Stimulated activated CD8-positive, alpha-beta memory T cell treated with anti-CD3 and anti-CD28 coated beads, Interleukin-12 subunit alpha, Interleukin-12 subunit beta, amount 100 ng/mL, for 24 hours (primary cell): ENCODE results near the gene CAPRIN2.

ENCODE experiments used
- DNase-seq: peaks from one replicate; pipeline ENCODE4 v3.0.0-alpha.2; 2020; ENCODE audit errors: extremely low read depth

CAPRIN2 gene

DNA sequence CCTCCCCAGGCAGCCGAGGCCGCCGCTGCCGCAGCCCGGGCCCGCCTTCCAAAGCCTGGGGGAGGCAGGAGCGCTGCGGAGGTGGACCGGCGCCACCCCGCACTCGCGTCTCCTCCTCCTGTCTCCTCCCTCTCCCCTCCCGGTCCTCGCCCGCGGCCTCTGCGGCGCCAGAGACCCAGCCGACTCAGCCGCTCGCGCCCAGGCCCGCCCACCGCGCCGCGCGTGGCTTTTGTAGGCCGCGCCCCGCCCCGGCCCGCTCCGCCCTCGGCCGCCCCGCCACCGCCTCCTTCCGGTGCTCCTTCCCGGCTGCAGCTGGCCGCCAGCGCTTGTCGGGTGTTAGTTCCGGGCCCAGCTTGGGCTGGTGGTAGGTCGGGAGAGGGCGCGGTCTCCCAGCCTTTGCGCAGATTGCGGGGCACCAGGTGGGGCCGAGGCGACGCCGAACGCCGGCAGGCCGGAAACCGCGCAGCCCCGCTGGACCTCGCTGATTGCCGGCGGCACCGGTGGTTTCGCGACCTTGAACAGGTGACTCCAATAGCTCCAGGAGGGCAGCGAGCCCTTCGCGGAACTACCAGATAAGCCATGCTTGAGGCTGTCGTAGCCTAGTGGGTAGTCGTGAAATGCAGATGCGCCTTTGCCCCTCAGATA lies at the start of gene CAPRIN2:
Gene CAPRIN2 (minus strand): TSS at position 202 of the 645 bp plus-strand sequence. CDS start 1,431 bp downstream, outside the sequence.
- peak; percentile 85 for DNase-seq

GRCh38 chr12:30797689-30798088 lies 42.9 kb upstream of the CAPRIN2 start:
- DNase-seq: no peak

DNA sequence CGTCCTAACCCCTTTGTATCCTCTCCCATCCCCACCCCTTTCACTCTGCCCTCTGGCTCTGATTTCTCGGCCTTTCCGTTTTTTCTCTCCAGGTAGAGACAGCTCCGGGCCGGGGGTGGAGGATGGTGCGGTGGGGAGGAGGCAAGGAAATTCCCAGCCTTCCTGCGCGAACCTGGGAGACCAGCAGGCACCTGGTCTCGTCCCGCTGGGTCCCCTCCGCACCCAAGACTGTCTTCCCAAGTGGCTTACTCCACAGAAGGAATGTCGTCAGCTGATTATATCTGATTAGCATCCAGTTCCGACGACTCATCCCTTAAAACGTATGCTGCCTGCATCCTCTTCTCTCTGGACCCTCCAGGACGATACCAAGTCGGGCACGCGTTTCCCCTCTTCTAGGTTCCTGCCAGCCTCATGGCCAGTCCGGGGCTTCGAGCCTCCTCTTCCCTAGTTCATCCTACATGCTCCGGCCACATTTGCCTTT lies 42.2 kb upstream of the CAPRIN2 start:
- DNase-seq: no peak

- DNase-seq: no peak
These were observed 41.6 kb upstream of the CAPRIN2 start for GRCh38 chr12:30796313-30796780.

DNA sequence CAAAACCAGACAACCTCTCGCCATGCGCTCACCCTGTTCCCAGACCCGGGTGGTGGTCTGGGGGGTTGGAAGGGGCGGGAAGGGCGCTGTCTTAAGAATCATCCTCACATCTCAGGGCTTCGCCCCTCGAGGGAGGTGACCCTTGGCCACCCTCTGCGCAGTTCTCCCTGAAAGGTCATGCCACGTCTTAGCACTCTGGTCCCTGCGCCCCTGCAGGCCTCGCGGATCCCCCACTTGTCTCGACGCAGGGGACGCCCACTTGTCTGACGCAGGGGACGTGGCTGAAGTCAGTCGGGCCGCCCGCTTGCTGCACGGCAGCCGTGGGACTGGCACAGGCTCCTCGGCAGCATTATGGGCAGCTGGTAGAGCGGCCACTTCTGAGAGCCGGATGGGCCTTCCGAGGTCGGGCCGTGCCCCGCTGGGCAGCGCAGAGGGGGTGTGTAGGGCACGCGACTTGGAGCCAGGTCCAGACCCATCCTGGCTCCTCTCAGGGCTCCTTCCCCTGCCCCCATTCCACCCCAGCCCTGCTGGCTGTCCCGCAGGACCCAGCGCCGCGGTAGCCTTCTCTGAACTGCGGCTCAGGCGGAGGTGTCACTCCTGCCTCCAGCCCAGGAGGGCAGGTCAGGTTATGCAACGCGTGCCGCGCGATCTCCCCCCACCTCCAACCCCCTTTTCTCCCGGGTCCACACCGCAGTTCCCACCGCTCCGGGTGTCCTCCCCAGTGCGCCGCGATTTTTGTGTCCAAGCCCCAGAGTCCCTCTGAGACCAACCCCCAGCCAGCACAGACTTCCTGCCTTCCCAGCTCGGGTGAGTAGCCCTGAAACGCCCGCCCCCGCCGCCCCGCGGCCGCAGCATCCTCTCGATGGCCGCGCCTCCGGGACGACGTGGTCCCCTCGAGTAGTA lies 40.9 kb upstream of the CAPRIN2 start:
- peak; percentile 51 for DNase-seq

GRCh38 chr12:30794591-30795409 lies 40.0 kb upstream of the CAPRIN2 start:
- DNase-seq: no peak

GRCh38 chr12:30794020-30794419 lies 39.3 kb upstream of the CAPRIN2 start:
- no peak for DNase-seq

GRCh38 chr12:30792648-30793499 lies 38.1 kb upstream of the CAPRIN2 start:
- DNase-seq: no peak

DNA sequence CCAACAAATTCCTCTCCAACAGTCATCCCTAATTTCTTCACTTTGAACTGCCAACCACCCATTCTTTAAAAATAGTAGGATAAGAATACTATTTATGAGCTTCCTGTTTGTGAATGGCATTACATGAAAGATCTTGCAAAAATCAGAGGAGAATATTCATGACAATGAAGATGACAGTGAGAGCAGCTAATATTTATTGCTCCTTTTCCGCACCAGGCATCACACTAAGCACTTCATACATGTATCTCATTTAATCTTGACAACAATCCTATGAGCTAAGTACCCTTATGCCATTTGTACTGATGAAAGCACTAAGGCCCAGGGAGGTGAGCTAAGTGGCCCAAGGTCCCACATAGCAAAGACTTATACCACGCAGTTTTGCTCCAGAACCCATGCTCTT lies 37.3 kb upstream of the CAPRIN2 start:
- no peak for DNase-seq

- no peak for DNase-seq
These were observed 34.0 kb upstream of the CAPRIN2 start for GRCh38 chr12:30788754-30789153.

GRCh38 chr12:30785630-30786029 lies 30.9 kb upstream of the CAPRIN2 start:
- no peak for DNase-seq

DNA sequence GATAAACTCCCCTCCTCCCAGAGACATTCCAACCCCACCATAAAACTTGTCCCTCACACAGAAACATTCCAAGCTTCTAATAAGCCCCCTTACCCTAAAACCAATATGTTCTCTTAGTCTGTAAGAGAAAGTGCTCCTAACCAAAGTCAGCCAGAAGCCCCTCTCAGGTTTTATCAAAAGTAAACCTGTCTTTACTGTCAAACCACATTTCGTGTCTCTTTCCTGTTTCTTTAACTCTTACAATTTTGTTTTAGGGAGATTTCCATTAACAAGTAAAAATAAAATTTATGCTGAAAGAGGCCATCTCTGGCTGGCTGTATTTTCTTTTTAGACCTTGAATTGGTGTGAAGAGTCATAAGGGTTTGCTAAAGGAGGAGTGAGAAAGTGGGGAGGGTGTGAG lies 29.8 kb upstream of the CAPRIN2 start:
- no peak for DNase-seq

DNA sequence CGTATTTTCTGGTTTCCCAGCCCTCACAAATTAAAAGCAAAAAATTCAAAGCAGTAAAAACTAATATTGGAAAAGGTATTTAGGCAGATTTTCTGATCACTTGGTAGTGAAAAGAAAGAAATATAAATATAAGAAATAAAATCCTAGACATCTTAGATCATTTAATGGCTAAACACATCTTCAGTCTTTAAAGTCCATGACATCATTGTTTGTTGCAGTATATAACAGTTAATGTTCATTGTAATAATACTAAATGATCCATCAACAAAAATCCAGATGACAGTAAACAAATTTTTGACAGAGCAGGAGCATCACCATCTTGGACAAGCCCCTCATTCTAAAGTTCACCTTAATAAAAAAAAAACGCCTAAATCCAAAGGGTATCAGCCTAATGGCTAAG lies 29.2 kb upstream of the CAPRIN2 start:
- DNase-seq: no peak

GRCh38 chr12:30782316-30783173 lies 27.8 kb upstream of the CAPRIN2 start:
- DNase-seq: no peak

GRCh38 chr12:30779578-30779977 lies 24.8 kb upstream of the CAPRIN2 start:
- no peak for DNase-seq

DNA sequence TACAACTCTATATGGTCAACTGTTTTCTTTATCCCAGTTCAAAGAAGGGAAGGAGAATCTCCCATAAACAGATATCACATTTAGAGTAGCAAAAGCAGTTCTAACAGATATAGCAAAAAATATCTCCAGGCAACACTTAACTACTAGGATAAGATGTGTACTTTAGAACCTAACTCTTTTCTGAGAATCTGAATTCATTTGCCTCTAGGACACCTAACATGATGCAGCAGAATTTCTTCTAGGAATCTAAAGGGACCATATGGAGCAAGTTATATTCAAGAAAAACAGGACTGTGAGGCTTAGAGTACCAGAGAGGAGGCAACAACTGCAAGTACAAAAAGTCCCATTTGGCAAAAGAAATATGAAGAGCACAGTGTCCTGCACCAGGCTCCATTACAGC lies 24.4 kb upstream of the CAPRIN2 start:
- DNase-seq: no peak

DNA sequence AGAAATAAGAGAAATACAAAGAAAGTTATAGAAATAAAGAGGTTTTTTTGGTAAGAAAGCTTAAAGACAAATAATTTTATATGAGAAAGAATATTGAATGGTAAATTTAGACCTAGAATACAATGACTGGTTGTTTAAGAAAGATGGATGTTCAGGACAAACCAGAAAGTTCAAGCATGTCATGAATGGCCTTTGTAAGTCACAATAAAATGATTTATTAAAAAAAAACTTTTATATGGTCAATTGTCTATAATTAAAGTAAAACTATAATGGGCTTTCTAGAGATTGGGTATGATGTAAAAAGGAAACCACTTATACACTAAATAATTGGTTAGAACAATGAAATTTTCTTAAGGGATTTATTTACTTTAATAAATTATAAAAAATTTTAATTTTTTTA lies 19.8 kb upstream of the CAPRIN2 start:
- no peak for DNase-seq

- DNase-seq: no peak
These were observed 15.1 kb upstream of the CAPRIN2 start for GRCh38 chr12:30769802-30770201.

- DNase-seq: no peak
These were observed 9.5 kb upstream of the CAPRIN2 start for GRCh38 chr12:30764251-30764650.

DNA sequence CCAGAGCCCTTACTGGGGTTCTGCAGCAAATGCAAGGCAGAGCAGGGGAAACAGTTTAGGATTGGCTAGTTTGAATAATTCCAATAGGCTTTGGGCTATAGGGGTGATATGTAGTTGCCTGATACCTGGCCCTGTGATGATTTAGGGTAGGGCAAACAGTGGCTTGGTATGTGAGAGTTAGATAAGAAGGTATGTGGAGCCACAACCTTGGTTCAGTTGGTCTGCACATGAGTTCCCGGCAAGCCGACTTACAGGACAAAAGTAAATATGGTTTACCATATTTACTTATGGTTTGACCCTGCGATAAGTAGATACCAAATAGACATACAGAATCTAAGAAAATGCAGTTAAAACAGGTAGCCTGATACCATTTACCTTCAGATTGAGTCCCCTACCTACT lies 8.3 kb upstream of the CAPRIN2 start:
- no peak for DNase-seq
